HepG2 (cell line): ENCODE data around the gene KRTAP3-3. TPM values are rescaled to one million over a fixed set of nuclear protein-coding genes. Genes with fewer than 3 reads are reported as not detected.

Experiments used
- ATAC-seq: fragments of 200-7000 bp; cut with Tn5 transposase; 3 replicates; pipeline ENCODE4 v1.9.1; 2020; ENCODE audit warnings: mild to moderate bottlenecking, moderate library complexity
- BruUV-seq: library from RNA; stranded (reverse); fragments of 400-500 nt; replicated peaks from 2 replicates; lab custom pipeline; 2021; lab: Mats Ljungman, UMichigan
- CTCF ChIA-PET: fragments of 300-600 bp; formaldehyde crosslinking; extraction: SDS; loops from one replicate; lab custom pipeline; 2021; ENCODE audit warnings: low total read pairs, inconsistent platforms, low intra/inter-chr PET ratio; lab: Yijun Ruan, JAX
- POLR2A ChIA-PET: fragments of 350-600 bp; sonication (Branson Sonifier 250); formaldehyde crosslinking; loops from one replicate; lab custom pipeline; 2020; ENCODE audit warnings: antibody characterized with exemption, inconsistent platforms; lab: Yijun Ruan, JAX
- DNase-seq: peaks from one replicate; pipeline ENCODE4 v3.0.0-alpha.2; 2015; ENCODE audit warnings: low spot score
- FAIRE-seq: peaks from 3 replicates; lab custom pipeline; 2011; peaks lifted over from hg19 to GRCh38; lab: Jason Lieb, UNC
- H2AFZ ChIP-seq: one replicate; pipeline ENCODE4 v1.6.1; 2011; ENCODE audit warnings: low read length, inconsistent platforms
- H3K27ac ChIP-seq: fragments of 300-600 bp; 3 replicates; pipeline ENCODE4 v1.8.0; 2011; ENCODE audit warnings: mixed run types, mild to moderate bottlenecking, mixed read lengths, low read length, inconsistent platforms; ENCODE audit not compliant: insufficient read depth; ENCODE audit errors: extremely low read length
- H3K27me3 ChIP-seq, 2 experiments: fragments of 200-600 bp in 1 of 2; 2 replicates in 1 of 2; 3 replicates in 1 of 2; pipeline versions ENCODE4 v1.6.0 to v1.8.0; 2011; ENCODE audit warnings: low read length in 2 of 2, mild to moderate bottlenecking in 2 of 2, moderate library complexity in 2 of 2, inconsistent platforms in 1 of 2; ENCODE audit not compliant: insufficient read depth in 2 of 2, control insufficient read depth in 1 of 2
- H3K36me3 ChIP-seq, 2 experiments: fragments of 200-600 bp in 1 of 2; replicated peaks in 1 of 2; 2 replicates in 1 of 2; 3 replicates in 1 of 2; pipeline versions ENCODE4 v1.5.1 to v1.8.0; 2011; ENCODE audit warnings: low read length in 2 of 2, inconsistent platforms in 1 of 2; ENCODE audit not compliant: insufficient read depth in 2 of 2, control insufficient read depth in 1 of 2
- H3K4me1 ChIP-seq: 2 replicates; pipeline ENCODE4 v1.5.1; 2012; ENCODE audit warnings: low read length, inconsistent platforms; ENCODE audit not compliant: insufficient read depth
- H3K4me2 ChIP-seq: 2 replicates; pipeline ENCODE4 v1.6.0; 2011; ENCODE audit warnings: low read depth, low read length, inconsistent platforms
- H3K4me3 ChIP-seq, 3 experiments: fragments of 200-600 bp in 1 of 3; sonication (generic), shearing (Covaris generic) in 1 of 3; replicated peaks in 1 of 3; 2 replicates each; pipeline ENCODE4 v1.5.1; 2011 to 2016; ENCODE audit warnings: low read length in 3 of 3, inconsistent platforms in 2 of 3, low read depth in 2 of 3, mild to moderate bottlenecking in 2 of 3, control low read depth in 1 of 3, mixed read lengths in 1 of 3; ENCODE audit not compliant: insufficient read depth in 1 of 3
- H3K79me2 ChIP-seq: one replicate; pipeline ENCODE4 v1.6.1; 2011; ENCODE audit warnings: low read length, inconsistent platforms; ENCODE audit not compliant: insufficient read depth
- H3K9ac ChIP-seq: 2 replicates; pipeline ENCODE4 v1.6.0; 2011; ENCODE audit warnings: mild to moderate bottlenecking, low read depth, low read length, inconsistent platforms; ENCODE audit not compliant: insufficient read depth
- H3K9me3 ChIP-seq: 2 replicates; pipeline ENCODE4 v1.5.1; 2012; ENCODE audit warnings: mild to moderate bottlenecking, low read length
- H4K20me1 ChIP-seq: 2 replicates; pipeline ENCODE4 v1.6.0; 2011; ENCODE audit warnings: inconsistent platforms, mild to moderate bottlenecking, low read length, moderate library complexity; ENCODE audit not compliant: insufficient read depth
- FOXP4 ChIP-seq: sonication (generic); formaldehyde crosslinking; IDR thresholded peaks from 2 replicates; pipeline ENCODE4 v1.4.0; 2020; ENCODE audit warnings: missing genetic modification reagents
- MAFF ChIP-seq: IDR thresholded peaks from 2 replicates; pipeline ENCODE4 v1.6.1; 2011; ENCODE audit warnings: low read depth, low read length, improper control_type of control experiment
- MAFK ChIP-seq, 2 experiments: IDR thresholded peaks in 1 of 2; conservative IDR thresholded peaks in 1 of 2; 2 replicates each; pipeline ENCODE4 v1.6.1; 2011; ENCODE audit warnings: improper control_type of control experiment in 2 of 2, low read length in 2 of 2
- SP2 ChIP-seq: sonication (generic); formaldehyde crosslinking; IDR thresholded peaks from 2 replicates; pipeline ENCODE4 v1.5.1; 2020; ENCODE audit warnings: mild to moderate bottlenecking, missing genetic modification reagents
- ZNF616 ChIP-seq: sonication (generic); formaldehyde crosslinking; IDR thresholded peaks from 2 replicates; pipeline ENCODE4 v1.5.0; 2020; ENCODE audit warnings: low read depth, mild to moderate bottlenecking, missing genetic modification reagents
- ZNF784 ChIP-seq: sonication (generic); formaldehyde crosslinking; IDR thresholded peaks from 2 replicates; pipeline ENCODE4 v1.5.1; 2020; ENCODE audit warnings: missing genetic modification reagents, mild to moderate bottlenecking, borderline replicate concordance
- WGBS: methylation state at CpG from one replicate; pipeline ENCODE4 v1.1.6; 2017; ENCODE audit warnings: low lambda C conversion rate; 5-methylcytosine and 5-hydroxymethylcytosine counted together
- in situ Hi-C: cut with HindIII; loops from 2 replicates; pipeline ENCODE4 v1.10.0; 2017; ENCODE audit warnings: low pct_unique_long_range_greater_than_20kb; ENCODE audit not compliant: extremely low pct_ligation_motif_present
- intact Hi-C: fragments of 100-400 bp; cut with micrococcal nuclease; formaldehyde crosslinking; loops from one replicate; pipeline ENCODE4 v1.10.0; 2022; ENCODE audit not compliant: unreplicated experiment
- polyA plus RNA-seq, 8 experiments: library from polyadenylated mRNA; depleted of rRNA in 3 of 8; stranded (reverse) in 7 of 8; unstranded in 1 of 8; fragments of >200 nt; fragmentation: Illumina TruSeq in 4 of 8; extraction: Trizol in 4 of 8; gene quantifications; 2 replicates each; pipeline versions ENCODE4 v1.2.1 to v1.2.3, GENCODE V29; 2011 to 2016; ENCODE audit warnings: low read depth in 4 of 8, missing spikeins in 1 of 8, mixed read lengths in 1 of 8; ENCODE audit not compliant: insufficient read depth in 1 of 8
- total RNA-seq, 5 experiments: library from RNA; depleted of rRNA; stranded (reverse); fragments of >200 nt; fragmentation: Illumina TruSeq; extraction: Trizol; gene quantifications; 2 replicates each; pipeline ENCODE4 v1.2.3, GENCODE V29; 2016; ENCODE audit warnings: low read depth in 1 of 5

Gene KRTAP3-3
- total and polyA plus RNA-seq, 2 of the 13 experiments (the other 11 are each of a cell fraction or from before 2014, with no cell fraction given): not detected

- peak; percentile 48; the same call in 1 of the 2 replicates for TF ChIP-seq ZNF784 (CRISPR knock-in tag)
- TF ChIP-seq FOXP4 (CRISPR knock-in tag): no peak
These were observed 10.4 kb upstream of the KRTAP3-3 start (continued) for GRCh38 chr17:41004397-41004796.

DNA sequence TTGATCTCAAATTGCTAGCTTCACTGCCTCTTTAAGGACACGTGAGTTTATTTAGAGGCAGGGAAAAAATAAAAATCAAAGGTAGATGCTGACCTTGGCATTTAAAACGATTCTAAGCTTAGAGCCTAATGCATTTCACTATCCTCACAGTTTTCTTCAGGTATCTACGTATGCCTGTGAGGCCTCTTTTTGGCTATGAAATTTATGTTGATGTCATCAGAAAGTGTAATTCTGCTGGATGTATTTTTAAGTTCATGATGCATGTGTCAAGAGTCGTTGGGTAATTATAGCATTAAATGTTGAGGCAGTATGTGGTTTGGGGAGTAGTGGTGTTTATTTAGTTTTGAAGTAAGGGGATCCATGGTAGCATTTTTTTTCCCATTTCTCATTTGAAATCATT, 10.0 kb upstream of the KRTAP3-3 start:
- Histone ChIP-seq H3K9me3 (no peaks in the 10 kb centered on the region), H3K4me2 (no peak overlapping the region), H3K4me3 (no peak overlapping the region), H2AFZ (no peak overlapping the region), H3K79me2 (no peaks in the 10 kb centered on the region), H3K36me3 (no peaks in the 10 kb centered on the region), H3K4me1 (peaks cover 63% of the 10 kb centered on the region), H3K27ac (no peak overlapping the region), H3K9ac (no peak overlapping the region), H4K20me1 (no peaks in the 10 kb centered on the region), H3K27me3 (no peaks in the 10 kb centered on the region)
- ChIA-PET CTCF (no interaction called here), POLR2A (no interaction called here)
- FAIRE-seq (no peak), DNase-seq (no peak), ATAC-seq (no peak)
- in situ Hi-C loops: loop anchor here (5.0 kb wide), 2 partner anchors 42 to 92 kb away; no protein-coding TSS in a partner anchor
- intact Hi-C loops: no loop called here
- no TSS peak for BruUV-seq
- peak; percentile 87 for TF ChIP-seq MAFF
- peak; percentile 89 to 94 for TF ChIP-seq MAFK (conservative IDR thresholded peaks at IDR 0.05 in 1 of 2, IDR thresholded peaks at IDR 0.05 in 1 of 2; ENCODE audit: low read length in 2 of 2)
- TF ChIP-seq SP2 (CRISPR knock-in tag): no peak
- no peak for TF ChIP-seq ZNF616 (CRISPR knock-in tag)
- 61% methylated on average over 4 of the region's 4 CpGs for WGBS
